Mucosa of gallbladder (tissue), 1 donor: ENCODE results near the gene TMEM100. TPM values are rescaled to one million over a fixed set of nuclear protein-coding genes. Genes with fewer than 3 reads are reported as not detected.

Experiments used
- DNase-seq: peaks from one replicate; pipeline ENCODE4 v3.0.0-alpha.2; 2020; ENCODE audit warnings: low spot score
- total RNA-seq: library from RNA; stranded (reverse); gene quantifications from one replicate; pipeline ENCODE4 v1.2.1, GENCODE V29; 2021
- donor health status: DM: no; HTN: no; CAD: no.

Gene TMEM100
- total RNA-seq, 1 donor from 2014 or later, result 18.2 TPM

DNA sequence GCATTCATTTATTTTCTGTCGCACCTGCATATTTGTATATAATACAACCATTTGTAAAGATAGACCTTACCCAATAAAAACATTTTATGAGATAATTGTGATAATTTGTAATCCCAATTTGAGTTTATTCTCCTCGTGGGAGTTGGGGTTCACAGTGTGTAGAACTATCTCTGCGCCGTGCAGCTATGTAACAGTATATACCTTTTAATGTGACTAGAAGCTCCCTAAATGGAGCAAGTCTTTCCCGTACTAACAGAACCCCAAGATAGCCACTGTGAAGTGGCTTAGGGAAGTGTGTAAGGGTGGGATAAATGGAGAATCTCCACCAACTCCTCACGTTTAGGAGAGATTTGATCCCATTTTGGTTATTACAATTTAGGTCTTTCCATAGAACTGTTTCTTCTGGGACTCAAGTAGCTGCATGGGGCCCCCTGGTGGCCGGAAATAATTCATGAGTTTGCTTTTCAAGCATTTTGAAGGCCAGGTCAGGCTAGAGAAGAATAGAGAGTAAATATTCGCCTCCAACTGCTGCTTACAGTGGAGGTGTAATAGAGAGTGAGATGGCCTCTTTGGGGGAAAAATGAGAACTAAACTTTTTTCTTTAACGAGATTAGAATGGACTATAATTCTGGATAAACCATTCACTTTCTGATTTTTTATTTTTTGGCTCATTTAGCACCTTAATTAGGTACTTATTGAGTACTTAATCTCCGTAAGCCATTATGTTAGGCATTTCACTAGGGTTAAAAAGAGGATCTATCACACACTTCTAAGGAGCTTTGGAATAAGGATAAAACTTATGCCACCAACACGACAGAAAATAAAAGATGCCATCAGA, 4.5 kb downstream of the TMEM100 start:
- DNase-seq, result peak; percentile 87

DNA sequence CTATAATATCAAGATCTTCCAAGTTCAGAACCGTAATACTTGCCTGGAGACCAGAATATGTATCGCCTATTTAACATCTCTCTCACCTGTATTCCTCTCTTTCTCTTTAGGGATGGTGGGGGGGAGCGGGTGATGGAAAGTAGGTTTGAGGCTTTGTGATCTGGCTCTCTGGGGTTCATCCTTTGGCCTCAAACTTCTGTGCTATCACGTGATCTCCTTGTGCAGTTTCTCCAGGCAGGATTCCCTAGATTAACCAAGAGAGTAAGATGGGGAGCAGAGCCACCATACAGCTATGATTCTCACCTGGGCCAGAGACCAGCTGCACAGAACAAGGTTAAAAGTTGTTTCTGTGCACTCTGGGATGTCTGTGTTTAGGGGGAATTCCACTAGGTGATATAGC, 5.2 kb downstream of the TMEM100 start:
- no peak for DNase-seq

DNA sequence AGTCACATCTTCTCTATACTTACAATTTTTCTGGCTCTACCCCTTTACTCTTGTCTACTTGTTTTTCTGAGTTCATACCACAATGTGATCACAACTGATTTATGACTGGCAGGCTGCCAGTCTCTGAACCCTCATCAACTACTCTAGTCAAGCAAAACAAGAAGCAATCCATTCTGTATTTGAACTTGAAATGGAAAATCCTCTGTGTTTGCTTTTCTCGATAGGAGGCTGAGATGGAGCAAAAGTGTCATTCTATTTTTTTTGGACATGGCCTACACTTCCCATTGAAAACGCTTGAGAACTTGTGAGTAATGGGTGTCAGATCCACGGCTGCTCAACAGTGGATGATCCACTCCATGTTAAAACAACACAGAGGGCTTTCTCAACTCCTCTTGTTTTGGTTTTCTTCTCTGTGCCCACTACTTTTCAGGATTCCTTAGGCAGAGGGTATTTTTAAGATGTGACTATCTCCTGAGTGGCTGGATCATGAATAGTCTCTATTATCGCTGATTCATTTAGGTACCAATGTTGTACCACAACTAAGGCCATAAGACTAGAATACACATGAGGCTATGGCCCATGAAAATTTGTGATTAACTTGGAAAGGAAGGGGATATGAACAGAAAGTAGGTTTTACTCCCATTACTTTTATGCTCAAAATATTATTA, 11.7 kb downstream of the TMEM100 start:
- no peak for DNase-seq

DNA sequence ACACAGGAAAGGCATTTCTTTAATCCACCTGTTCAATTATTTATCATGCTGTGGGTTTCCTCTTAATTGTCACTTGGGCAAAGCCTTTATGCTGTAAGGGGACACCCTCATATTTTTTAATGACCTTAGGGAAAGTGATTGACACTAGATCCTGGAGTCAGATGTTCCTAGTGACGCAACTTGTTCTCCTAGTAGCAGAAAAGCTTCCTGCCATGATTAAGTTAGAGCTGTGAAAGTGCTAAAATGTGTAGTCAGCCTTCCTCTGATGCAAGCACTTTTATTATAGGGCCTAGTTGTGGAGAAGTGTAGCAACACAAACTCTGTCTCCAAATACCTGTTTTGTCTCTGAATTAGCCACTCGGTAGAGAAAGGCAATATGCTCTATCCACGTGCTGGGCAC, 12.3 kb downstream of the TMEM100 start:
- DNase-seq, result no peak

DNA sequence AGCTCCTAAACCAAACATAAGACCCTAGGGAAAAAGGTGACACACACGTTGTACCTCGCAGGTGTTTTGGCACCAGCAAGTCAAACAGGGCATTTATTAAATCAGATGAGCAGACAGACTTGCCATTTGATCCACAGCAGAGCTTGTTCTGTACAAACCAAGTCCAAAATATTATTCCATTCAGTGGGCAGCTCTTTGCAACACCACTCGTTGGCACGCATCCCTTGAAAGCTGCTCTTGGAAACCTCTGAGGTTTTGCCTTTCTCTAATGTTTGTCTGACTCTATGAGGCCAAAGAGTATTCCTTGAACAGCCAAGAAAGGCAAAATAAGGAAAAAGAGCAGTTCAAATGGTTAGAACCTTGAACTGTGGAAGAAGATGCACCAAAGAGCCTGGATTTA, 12.7 kb downstream of the TMEM100 start:
- DNase-seq, result no peak

DNA sequence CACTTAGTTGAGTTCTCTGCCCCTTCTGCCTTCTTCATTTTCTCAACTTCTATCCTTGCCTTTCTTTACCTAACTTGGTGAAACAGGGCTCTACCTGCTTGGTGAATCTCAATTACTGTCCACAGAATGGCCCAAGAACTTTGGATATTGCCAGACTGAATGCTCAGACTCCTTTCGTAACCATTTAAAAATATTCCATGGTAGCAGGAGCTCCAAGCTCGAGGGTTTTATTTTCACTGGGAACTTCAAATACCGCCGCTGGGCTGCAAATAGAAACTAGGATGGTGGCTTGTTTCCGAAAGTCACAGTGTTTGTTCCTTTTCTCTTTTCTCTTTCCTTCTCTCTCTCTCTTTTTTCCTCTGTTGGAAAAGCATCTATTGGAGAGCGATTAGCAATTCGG, 13.2 kb downstream of the TMEM100 start:
- no peak for DNase-seq

DNA sequence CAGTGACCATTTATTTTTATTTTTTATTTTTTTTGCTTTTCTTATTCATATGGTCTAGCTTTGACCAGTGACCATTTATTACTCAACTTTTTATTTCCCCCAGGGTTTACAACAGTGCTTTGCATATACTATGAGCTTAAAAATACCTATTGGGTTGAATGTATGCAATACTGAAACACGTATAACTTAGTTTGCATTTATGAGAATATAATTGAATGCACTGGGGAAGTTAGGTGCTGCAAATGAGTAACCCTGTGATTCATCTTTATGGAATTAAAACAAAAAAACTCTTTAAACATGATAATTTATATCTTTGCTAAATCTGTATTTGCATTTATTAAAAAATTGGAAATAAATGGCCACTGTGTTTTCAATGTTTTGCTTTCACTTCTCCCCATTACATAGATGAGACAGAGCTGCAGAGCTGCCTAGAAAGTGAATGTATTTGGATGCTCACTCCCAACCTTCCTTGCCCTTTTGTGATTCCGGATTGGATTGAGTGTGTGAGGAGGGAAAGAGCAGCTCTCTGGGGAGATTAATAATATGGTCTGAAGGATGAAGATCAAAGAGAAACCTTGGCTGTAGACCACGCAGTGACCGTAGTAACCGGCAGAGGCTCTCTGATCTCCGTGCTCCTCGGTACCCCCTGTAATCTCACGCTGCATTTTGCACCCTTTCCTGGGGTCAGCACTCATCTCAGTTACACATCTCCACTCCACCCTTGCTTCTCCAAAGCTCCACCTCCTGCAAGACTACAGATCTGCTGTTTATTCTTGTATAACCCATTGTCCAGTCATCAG, 14.3 kb downstream of the TMEM100 start:
- DNase-seq, result no peak

DNA sequence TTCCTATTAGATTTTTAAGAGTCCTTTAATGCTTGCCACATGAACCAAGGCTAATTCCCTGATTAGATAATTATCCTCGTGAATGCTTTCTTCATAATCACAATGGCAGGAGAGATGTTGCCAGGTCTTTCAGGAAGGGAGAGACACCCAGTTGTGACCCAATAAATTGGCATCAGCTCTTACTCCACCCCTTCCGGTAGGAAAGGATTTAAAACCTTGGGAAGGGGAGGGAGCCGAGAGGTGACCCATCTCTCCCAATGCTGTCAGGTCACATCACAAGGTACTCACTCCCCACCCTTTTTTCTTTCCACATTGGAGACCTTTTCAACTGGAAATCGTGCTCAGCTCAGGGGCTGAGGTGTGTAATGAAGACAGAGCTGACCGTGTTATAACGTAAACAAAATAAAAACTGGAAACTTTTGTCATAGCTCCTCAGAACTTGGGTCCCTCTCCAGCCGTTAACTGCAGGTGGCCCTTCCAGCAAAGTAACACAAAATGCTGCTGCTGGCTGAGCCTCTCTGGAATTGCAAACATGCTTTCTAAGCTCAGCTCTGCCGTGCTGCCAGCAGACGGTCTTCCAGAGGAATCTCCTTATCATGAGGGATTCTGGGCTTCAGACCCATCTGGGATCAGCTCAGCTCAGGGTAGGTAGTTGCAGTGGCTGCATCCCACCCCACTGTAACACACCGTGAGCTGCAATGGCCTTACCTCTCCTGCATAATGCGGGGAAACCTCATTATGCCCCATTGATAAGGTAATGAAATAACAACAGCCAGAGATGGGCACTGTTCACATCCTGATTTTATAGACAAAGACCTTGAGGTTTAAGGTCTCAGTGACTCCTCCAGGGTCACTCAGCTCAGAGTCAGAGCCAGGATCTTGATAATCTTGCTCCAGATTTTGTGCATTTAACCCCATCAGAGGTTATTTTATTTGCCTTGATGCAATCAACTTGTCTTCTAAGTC, 15.6 kb downstream of the TMEM100 start:
- DNase-seq, result no peak

DNA sequence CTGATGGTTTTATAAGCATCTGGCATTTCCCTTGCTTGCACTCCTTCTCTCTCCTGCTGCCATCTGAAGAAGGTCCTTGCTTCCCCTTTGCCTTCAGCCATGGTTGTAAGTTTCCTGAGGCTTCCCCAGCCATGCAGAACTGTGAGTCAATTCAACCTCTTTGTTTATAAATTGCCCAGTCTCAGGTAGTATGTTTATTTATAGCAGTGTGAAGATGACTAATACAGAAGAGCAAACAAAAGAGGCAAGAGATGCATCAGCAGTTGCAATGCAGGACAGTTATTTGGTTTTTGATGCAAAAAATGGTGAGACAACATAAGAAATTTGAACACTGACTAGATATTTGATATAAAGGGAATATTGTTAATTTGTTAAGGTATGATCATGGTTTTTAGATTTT, 16.8 kb downstream of the TMEM100 start:
- no peak for DNase-seq

DNA sequence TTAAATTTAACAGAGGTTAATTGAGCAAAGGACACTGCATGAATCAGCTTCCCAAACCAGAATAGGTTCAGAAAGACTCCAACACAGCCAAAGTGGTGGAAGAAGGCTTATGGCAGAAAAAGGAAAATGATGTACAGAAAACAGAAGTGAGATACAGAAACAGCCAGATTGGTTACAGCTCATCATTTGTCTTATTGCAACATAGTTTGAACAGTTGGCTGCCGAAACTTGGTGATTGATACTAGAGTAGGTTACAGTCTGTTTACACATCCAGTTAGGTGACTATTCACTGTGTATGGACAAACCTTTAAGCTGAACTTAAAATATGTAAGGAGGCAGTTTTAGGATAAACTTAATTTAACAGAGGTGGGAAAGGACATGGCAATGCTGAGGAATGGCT, 18.3 kb downstream of the TMEM100 start:
- no peak for DNase-seq

DNA sequence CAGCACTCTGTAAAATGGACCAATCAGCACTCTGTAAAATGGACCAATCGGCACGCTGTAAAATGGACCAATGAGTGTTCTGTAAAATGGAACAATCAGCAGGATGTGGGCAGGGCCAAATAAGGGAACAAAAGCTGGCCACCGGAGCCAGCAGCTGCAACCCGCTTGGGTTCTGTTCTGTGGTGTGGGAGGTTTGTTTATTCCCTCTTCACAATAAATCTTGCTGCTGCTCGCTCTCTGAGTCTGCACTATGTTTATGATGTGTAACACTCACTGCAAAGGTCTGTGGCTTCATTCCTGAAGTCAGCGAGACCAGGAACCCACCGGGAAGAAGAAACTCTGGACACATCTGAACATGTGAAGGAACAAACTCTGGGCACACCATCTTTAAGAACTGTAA, 20.5 kb downstream of the TMEM100 start:
- peak; percentile 14 for DNase-seq

DNA sequence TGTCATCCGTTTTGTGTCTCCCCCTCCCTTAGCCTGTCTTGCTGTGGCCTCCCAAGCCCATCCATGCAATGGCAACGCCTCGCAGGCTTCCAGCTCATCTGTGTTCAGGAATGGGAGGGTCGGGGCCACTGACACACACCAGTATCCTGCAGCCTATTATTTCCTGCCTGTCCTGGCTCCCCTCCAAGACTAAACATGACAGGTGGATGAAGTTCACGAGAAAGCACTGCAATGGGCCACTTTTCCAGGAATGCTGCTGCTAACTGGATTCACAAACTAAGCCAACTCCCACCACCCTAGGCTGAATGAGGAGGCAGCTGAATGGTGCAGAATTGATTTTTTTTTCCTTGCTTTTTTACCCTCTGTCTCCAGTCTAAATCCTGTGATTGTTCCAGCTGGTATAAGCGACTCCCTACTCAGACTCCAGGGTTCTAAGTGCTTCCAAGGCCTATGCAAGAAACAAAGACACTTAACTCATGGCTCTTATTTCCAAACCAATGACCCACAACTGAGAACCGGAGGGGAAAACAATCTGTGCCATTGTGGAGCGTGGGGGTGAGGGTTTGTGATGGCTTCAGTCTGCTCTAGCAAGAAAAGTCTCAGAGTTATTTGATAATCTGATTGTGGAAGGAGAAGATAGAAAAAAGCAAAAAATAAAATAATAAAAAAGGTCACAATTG, 23.3 kb downstream of the TMEM100 start:
- DNase-seq, result no peak

DNA sequence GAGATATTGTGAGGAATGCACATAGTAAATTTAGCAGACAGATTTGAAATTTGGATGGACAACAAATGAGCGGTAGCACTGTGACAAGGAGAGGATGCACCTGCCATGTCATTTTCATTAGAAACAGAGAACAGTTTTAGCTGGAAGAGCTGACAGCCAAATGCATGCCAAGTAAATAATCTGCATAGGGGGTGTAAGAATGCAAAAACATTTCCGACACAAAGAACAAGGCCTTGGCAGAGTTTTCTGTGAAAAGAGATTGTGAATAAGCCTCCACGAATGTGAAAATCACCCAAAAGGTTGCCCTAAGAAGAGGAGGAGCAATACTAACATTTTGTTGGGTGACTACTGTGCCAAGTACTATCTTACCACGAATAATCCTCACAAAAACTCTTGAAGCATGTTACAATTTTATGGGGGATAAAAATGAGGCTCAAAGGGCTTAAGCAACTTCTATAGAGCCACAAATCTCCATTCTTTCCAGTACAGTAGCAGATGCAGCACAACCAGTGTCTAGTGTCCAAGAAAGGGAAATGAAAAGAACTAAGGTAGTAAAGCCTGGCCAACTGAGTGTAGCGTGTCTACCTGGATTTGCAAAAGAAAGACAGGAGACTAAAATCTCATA, 28.3 kb downstream of the TMEM100 start:
- no peak for DNase-seq

DNA sequence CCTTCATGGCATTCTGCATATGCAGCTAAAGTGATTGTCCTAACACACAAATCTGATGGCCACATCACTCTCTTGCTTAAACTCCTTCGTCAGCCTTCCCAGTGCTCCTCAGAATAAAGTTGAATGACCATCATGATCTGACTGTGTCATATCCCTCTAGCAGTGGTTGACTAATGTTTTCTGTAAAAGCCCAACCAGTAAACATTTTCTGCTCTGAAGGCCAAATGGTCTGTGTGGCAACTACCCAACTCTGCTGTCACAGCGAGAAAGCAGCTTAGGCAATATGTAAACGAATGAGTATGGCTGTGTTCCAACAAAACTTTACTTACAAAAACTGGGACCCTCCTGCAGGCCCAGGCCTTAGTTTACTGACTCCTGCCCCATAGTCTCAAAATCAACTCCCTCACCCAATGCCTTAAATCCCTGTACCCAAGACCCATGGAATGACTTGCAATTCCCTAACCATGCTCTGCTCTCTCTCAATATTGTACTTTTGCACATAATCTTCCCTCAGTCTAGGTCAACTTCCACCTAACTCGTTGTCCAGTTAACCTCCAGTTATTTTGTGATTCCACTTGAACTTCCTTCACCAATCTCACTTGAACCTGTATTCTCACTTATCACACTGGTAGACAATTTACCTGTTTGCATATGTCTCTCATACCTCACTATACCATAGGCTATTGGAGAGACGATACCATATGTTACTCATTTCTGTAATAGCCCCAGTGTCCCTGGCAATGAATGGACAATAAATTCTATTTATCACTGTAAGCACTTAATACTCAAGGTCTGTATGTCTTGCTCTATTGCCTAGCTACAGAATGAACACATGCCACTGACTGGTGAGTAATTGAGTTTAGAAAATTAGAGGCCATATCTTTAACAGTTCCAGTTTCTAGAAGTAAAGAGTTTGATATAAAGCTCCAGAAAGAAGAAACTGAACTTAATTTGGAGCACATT, 29.1 kb downstream of the TMEM100 start:
- peak; percentile 16 for DNase-seq

DNA sequence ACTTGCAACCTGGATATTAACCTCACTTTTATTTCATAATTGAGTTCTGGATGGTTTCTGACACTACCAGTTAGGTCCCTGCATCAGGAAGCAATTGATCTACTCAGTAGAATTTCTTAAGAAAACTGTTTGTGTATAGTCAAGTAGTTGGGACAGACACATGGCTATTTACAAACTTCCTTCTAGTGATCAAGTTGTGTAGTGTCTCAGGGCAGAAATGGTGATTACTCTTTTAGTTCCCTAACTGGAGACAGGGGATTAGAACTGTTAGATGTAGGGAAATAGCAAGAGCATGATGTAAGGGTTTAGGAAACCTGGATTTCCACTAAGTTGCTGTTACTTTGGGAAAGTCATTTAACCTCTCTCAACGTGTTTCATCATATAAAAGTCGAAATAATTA, 30.4 kb downstream of the TMEM100 start:
- no peak for DNase-seq

DNA sequence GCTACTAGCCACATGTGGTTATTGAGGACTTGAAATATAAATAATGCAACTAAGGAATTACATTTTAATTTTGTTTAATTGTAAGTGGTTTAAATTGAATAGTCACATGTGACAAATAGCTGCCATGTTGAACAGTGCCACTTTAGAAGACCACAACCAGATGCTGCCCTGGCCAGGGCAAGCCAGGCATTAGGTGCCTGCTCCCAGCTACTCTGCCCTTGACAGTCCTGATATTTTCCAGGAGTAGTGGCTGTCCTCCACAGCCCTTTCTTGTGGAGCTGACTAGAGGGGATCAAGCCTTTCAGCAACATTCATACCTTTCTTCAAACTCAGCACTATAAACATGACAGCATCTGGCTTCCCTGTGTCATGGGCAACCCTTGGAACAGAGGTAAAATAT, 31.0 kb downstream of the TMEM100 start:
- no peak for DNase-seq

DNA sequence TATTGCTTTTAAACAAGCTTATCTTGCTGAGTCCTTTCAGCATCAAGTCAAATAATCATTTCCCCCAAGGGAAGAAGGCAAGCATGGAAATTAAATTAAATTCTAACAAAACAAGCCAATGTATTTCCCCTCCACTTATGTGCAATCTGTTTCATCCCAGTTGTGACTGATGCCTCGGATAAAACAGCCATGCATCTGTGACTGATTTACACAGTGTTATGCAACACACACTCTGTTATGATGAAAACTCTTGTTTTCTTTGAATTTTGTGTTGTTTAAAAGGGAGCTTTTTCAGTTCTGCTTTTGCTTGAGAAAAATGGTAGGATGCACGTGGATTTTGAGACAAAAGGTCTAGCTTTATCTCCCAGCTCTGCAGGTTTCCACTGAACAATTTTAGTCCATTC, 32.6 kb downstream of the TMEM100 start:
- no peak for DNase-seq

DNA sequence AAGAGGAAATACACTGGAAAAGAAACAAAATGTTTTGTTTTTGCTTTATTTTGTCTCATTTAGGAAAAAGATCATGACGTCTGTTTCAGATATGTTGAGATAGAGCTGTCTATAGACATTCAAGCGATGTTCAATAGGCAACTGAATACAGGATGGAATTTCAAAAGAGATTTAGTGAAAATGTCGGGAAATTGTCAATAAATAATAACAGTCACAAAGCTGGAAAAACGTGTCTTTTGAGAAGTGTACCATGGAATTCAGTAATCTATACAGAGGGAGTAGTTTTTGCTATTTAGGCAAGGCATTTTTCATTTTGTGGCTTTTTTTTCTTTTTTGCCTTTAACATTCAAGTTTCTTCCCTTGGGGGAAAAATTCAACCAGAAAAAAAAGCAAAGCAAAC, 33.0 kb downstream of the TMEM100 start:
- no peak for DNase-seq

DNA sequence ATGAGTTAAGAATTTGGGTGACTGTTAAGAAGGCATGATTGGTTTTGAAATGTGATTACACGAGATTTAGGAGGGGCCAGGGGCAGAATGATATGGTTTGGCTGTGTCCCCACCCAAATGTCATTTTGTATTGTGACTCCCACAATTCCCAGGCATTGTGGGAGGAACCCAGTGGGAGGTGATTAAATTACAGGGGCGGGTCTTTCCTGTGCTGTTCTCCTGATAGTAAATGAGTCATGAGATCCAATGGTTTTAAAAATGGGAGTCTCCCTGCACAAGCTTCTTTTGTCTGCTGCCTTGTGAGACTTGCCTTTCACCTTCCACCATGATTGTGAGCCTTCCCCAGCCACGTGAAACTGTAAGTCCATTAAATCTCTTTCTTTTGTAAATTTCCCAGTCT, 34.6 kb downstream of the TMEM100 start:
- DNase-seq, result no peak
